Tibial artery (tissue), 4 donors: ENCODE data around the gene MAN2A1.
"Not testable (repeated sequence)": the region's sequence is repeated elsewhere in the genome, so short reads cannot be mapped to it uniquely, and the experiment has no call there.

Experiments
- DNase-seq, 2 donors: peaks; one replicate each; pipeline ENCODE4 v3.0.0-alpha.2; 2019
- H3K27ac ChIP-seq, 2 donors: fragments of 200-600 bp; sonication (generic) in 1 of 2; 1 replicate in 1 of 2; 2 replicates in 1 of 2; pipeline ENCODE4 v1.5.1; 2018 to 2019; ENCODE audit warnings: mild to moderate bottlenecking in 1 of 2
- H3K27me3 ChIP-seq, 2 donors: fragments of 200-600 bp; sonication (generic) in 1 of 2; one replicate each; pipeline versions ENCODE4 v1.5.1 to v1.6.0; 2016 to 2019
- H3K36me3 ChIP-seq, 3 donors: fragments of 200-600 bp; sonication (generic) in 2 of 3; one replicate each; pipeline ENCODE4 v1.5.1; 2016 to 2019; ENCODE audit warnings: mild to moderate bottlenecking in 2 of 3
- H3K4me1 ChIP-seq, 4 donors: fragments of 200-600 bp; sonication (generic) in 2 of 4; 1 replicate in 3 of 4; 2 replicates in 1 of 4; pipeline ENCODE4 v1.5.1; 2016 to 2019
- H3K4me3 ChIP-seq, 2 donors: fragments of 200-600 bp; sonication (generic) in 1 of 2; 1 replicate in 1 of 2; 2 replicates in 1 of 2; pipeline ENCODE4 v1.5.1; 2018 to 2019; ENCODE audit warnings: mild to moderate bottlenecking in 2 of 2
- H3K9me3 ChIP-seq, 3 donors: fragments of 200-600 bp; sonication (generic) in 1 of 3; one replicate each; pipeline ENCODE4 v1.5.1; 2016 to 2019
- CTCF ChIP-seq, 2 experiments: fragments of 200-600 bp in 1 of 2; fragments of 450-650 bp in 1 of 2; IDR thresholded peaks; one replicate each; pipeline ENCODE4 v1.5.1; 2017 to 2019; ENCODE audit warnings: antibody characterized with exemption in 2 of 2, mild to moderate bottlenecking in 1 of 2, moderate library complexity in 1 of 2
- intact Hi-C: fragments of 100-400 bp; cut with DNase I; formaldehyde crosslinking; loops from one replicate; pipeline ENCODE4 v1.15.0; 2023; ENCODE audit warnings: low total_unique reads

The MAN2A1 gene

GRCh38 chr5:109830955-109831502 is 141.3 kb downstream of the MAN2A1 start:
- H3K27me3 ChIP-seq: no peaks in the 10 kb centered on the region
- no peak for DNase-seq
- no peak overlapping the region for H3K27ac ChIP-seq
- intact Hi-C loops: no loop called here
- peaks cover 0 to 28% (median 0%) of the 10 kb centered on the region in 4 donors for H3K4me1 ChIP-seq
- peaks cover 5 to 9% (median 8%) of the 10 kb centered on the region in 3 donors for H3K36me3 ChIP-seq
- no peak for TF ChIP-seq CTCF (IDR thresholded peaks at IDR 0.05)
- H3K9me3 ChIP-seq: no peaks in the 10 kb centered on the region
- no peak overlapping the region for H3K4me3 ChIP-seq

- H3K27me3 ChIP-seq, DNase-seq, H3K9me3 ChIP-seq, intact Hi-C loops, H3K4me3 ChIP-seq, H3K27ac ChIP-seq, H3K36me3 ChIP-seq: not testable (repeated sequence)
- H3K4me1 ChIP-seq: peaks cover 0 to 28% (median 0%) of the 10 kb centered on the region in 4 donors
Observed at GRCh38 chr5:109832207-109833188, 142.8 kb downstream of the MAN2A1 start.

- TF ChIP-seq CTCF (IDR thresholded peaks at IDR 0.05): no peak
- H3K4me1 ChIP-seq: peaks cover 0 to 21% (median 0%) of the 10 kb centered on the region in 4 donors
- H3K36me3 ChIP-seq: peaks cover 0 to 6% (median 0%) of the 10 kb centered on the region in 3 donors
- intact Hi-C loops: no loop called here
- H3K4me3 ChIP-seq: no peak overlapping the region
- H3K27ac ChIP-seq: no peak overlapping the region
- no peak for DNase-seq
- no peaks in the 10 kb centered on the region for H3K9me3 ChIP-seq
- no peaks in the 10 kb centered on the region for H3K27me3 ChIP-seq
Observed at GRCh38 chr5:109833946-109834345, 144.2 kb downstream of the MAN2A1 start.

GRCh38 chr5:109836280-109836679 is 146.6 kb downstream of the MAN2A1 start:
- H3K9me3 ChIP-seq: no peaks in the 10 kb centered on the region
- H3K27ac ChIP-seq: no peak overlapping the region
- no peaks in the 10 kb centered on the region for H3K4me1 ChIP-seq
- peaks cover 15 to 22% (median 16%) of the 10 kb centered on the region in 3 donors for H3K36me3 ChIP-seq
- H3K27me3 ChIP-seq: no peaks in the 10 kb centered on the region
- no peak for TF ChIP-seq CTCF (IDR thresholded peaks at IDR 0.05)
- DNase-seq: no peak
- intact Hi-C loops: no loop called here
- H3K4me3 ChIP-seq: no peak overlapping the region

GRCh38 chr5:109837231-109837861 is 147.6 kb downstream of the MAN2A1 start:
- no peak for DNase-seq
- intact Hi-C loops: no loop called here

More at GRCh38 chr5:109837231-109837861, 147.6 kb downstream of the MAN2A1 start:
- H3K4me3 ChIP-seq: no peak overlapping the region
- H3K27me3 ChIP-seq: no peaks in the 10 kb centered on the region
- no peak overlapping the region for H3K27ac ChIP-seq
- no peaks in the 10 kb centered on the region for H3K9me3 ChIP-seq
- H3K4me1 ChIP-seq: no peaks in the 10 kb centered on the region
- H3K36me3 ChIP-seq: peaks cover 16 to 24% (median 17%) of the 10 kb centered on the region in 3 donors
- no peak for TF ChIP-seq CTCF (IDR thresholded peaks at IDR 0.05)
